Activated CD4-positive, alpha-beta T cell treated with anti-CD3 and anti-CD28 coated beads, Interleukin-2, amount 10 ng/mL, durations not matched to agents 7 days and 5 days (primary cell): ENCODE results near the gene KIR2DL4. TPM values are rescaled to one million over a fixed set of nuclear protein-coding genes. Genes with fewer than 3 reads are reported as not detected.
"Not testable (repeated sequence)": the region's sequence is repeated elsewhere in the genome, so short reads cannot be mapped to it uniquely, and the experiment has no call there.

Source experiments
- CTCF ChIA-PET: fragments of 350-600 bp; sonication (Branson Sonifier 250); formaldehyde crosslinking; loops from one replicate; lab custom pipeline; 2021; ENCODE audit warnings: antibody characterized with exemption; lab: Charles Lee
- POLR2A ChIA-PET: fragments of 350-600 bp; sonication (Branson Sonifier 250); formaldehyde crosslinking; loops from one replicate; lab custom pipeline; 2021; ENCODE audit warnings: antibody characterized with exemption; lab: Charles Lee
- DNase-seq: peaks from one replicate; pipeline ENCODE4 v3.0.0-alpha.2; 2020
- H3K27ac Mint-ChIP-seq: one replicate; pipeline ENCODE4 v1.8.0; 2021; ENCODE audit warnings: mild to moderate bottlenecking, moderate library complexity, mixed read lengths
- H3K27me3 Mint-ChIP-seq: one replicate; pipeline ENCODE4 v1.8.0; 2021; ENCODE audit warnings: mixed read lengths
- H3K36me3 Mint-ChIP-seq: one replicate; pipeline ENCODE4 v1.8.0; 2021; ENCODE audit warnings: low read depth, mixed read lengths
- H3K4me1 Mint-ChIP-seq: one replicate; pipeline ENCODE4 v1.8.0; 2021; ENCODE audit warnings: mixed read lengths
- H3K4me3 Mint-ChIP-seq: one replicate; pipeline ENCODE4 v1.8.0; 2021; ENCODE audit warnings: mild to moderate bottlenecking, moderate library complexity, mixed read lengths
- H3K9me3 Mint-ChIP-seq: one replicate; pipeline ENCODE4 v1.8.0; 2021; ENCODE audit warnings: mixed read lengths
- total RNA-seq, 2 experiments: library from RNA; stranded (reverse); gene quantifications; one replicate each; pipeline ENCODE4 v1.2.3, GENCODE V29; 2021

Gene KIR2DL4
- under 1 TPM in 1 of 2 experiments, not detected in 1; 0.30 TPM for total RNA-seq

- H3K27me3 Mint-ChIP-seq = peaks cover 2% of the 10 kb centered on the region
- H3K36me3 Mint-ChIP-seq = no peaks in the 10 kb centered on the region
- H3K27ac Mint-ChIP-seq = no peak within 1 kb of the TSS
- ChIA-PET POLR2A (no interaction called here), CTCF (no interaction called here)
- no peak for DNase-seq
- H3K9me3 Mint-ChIP-seq = no peaks in the 10 kb centered on the region
- no peaks in the 10 kb centered on the region for H3K4me1 Mint-ChIP-seq
- no peak within 1 kb of the TSS for H3K4me3 Mint-ChIP-seq
Measured at GRCh38 chr19:54803410-54803809, at the start of gene KIR2DL4. KIR2DL4 (plus strand) TSS chr19:54803610; CDS start chr19:54803652, 42 bp downstream.

- CTCF ChIA-PET, H3K27ac Mint-ChIP-seq, H3K4me3 Mint-ChIP-seq: not testable (repeated sequence)
Measured at GRCh38 chr19:54756204-54757110, 47.0 kb upstream of the KIR2DL4 start.

GRCh38 chr19:54758577-54758976 is 44.8 kb upstream of the KIR2DL4 start:
- H3K4me1 Mint-ChIP-seq, CTCF ChIA-PET: not testable (repeated sequence)

More at GRCh38 chr19:54756204-54757110, 47.0 kb upstream of the KIR2DL4 start:
- H3K9me3 Mint-ChIP-seq, DNase-seq, H3K27me3 Mint-ChIP-seq, POLR2A ChIA-PET, H3K4me1 Mint-ChIP-seq, H3K36me3 Mint-ChIP-seq: not testable (repeated sequence)

DNA sequence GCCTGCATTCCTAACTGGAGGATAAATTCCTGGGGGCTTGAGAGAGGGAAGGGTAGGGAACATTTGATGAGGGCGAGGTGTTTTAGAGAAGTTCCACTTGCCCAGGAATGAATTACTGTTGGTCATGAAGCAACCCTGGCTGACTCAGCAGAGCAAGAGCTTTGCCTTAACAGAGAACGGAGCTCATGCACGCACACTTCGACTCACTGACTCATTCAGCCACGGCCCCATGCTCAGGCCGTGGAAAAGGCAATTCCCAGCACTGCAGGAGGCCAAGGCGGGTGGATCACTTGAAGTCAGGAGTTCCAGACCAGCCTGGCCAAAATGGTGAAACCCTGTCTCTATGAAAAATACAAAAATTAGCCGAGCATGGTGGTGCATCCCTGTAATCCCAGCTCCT is 39.2 kb upstream of the KIR2DL4 start:
- CTCF ChIA-PET, H3K9me3 Mint-ChIP-seq, H3K4me3 Mint-ChIP-seq, DNase-seq, H3K27me3 Mint-ChIP-seq, H3K36me3 Mint-ChIP-seq, POLR2A ChIA-PET, H3K27ac Mint-ChIP-seq, H3K4me1 Mint-ChIP-seq: not testable (repeated sequence)

More at GRCh38 chr19:54758577-54758976, 44.8 kb upstream of the KIR2DL4 start:
- H3K4me3 Mint-ChIP-seq, H3K27ac Mint-ChIP-seq, H3K36me3 Mint-ChIP-seq, H3K27me3 Mint-ChIP-seq, POLR2A ChIA-PET, DNase-seq, H3K9me3 Mint-ChIP-seq: not testable (repeated sequence)

- DNase-seq, H3K27ac Mint-ChIP-seq, CTCF ChIA-PET, H3K27me3 Mint-ChIP-seq, H3K36me3 Mint-ChIP-seq, H3K4me1 Mint-ChIP-seq, H3K9me3 Mint-ChIP-seq, POLR2A ChIA-PET, H3K4me3 Mint-ChIP-seq: not testable (repeated sequence)
Measured at GRCh38 chr19:54766464-54766863, 36.9 kb upstream of the KIR2DL4 start.

DNA sequence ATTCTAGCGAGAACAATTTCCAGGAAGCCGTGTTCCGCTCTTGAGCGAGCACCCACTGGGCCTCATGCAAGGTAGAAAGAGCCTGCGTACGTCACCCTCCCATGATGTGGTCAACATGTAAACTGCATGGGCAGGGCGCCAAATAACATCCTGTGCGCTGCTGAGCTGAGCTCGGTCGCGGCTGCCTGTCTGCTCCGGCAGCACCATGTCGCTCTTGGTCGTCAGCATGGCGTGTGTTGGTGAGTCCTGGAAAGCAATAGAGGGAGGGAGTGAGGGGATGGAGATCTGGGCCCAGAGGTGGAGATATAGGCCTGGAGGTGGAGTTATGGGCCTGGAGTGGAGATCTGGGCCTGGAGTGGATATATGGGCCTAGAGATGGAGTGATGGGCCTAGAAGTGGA is 33.8 kb upstream of the KIR2DL4 start, which contains the start of gene KIR2DL1:
Gene KIR2DL1 (plus strand): TSS at position 148 of the 400 bp plus-strand sequence. CDS start 58 bp downstream, at position 206.
- DNase-seq, H3K9me3 Mint-ChIP-seq, H3K4me3 Mint-ChIP-seq, H3K36me3 Mint-ChIP-seq, H3K27me3 Mint-ChIP-seq, POLR2A ChIA-PET, H3K27ac Mint-ChIP-seq, CTCF ChIA-PET, H3K4me1 Mint-ChIP-seq: not testable (repeated sequence)

DNA sequence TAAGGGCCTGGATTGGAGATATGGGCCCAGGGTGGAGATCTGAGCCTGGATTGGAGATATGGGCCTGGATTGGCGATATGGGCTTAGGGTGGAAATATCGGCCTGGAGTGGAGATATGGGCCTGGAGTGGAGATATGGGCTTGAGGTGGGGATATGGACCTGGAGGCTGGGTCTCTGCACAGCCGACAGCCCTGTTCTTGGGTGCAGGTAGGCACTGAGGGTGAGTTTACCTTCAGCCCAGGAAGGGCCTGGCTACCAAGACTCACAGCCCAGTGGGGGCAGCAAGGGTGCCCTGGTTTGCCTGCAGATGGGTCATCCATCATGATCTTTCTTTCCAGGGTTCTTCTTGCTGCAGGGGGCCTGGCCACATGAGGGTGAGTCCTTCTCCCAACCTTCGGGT is 32.9 kb upstream of the KIR2DL4 start:
- CTCF ChIA-PET, H3K4me1 Mint-ChIP-seq: not testable (repeated sequence)

GRCh38 chr19:54771018-54771960 is 32.1 kb upstream of the KIR2DL4 start:
- H3K4me3 Mint-ChIP-seq, H3K27me3 Mint-ChIP-seq, POLR2A ChIA-PET, H3K36me3 Mint-ChIP-seq, H3K27ac Mint-ChIP-seq, DNase-seq, H3K4me1 Mint-ChIP-seq, H3K9me3 Mint-ChIP-seq, CTCF ChIA-PET: not testable (repeated sequence)

More for the DNA sequence above, 32.9 kb upstream of the KIR2DL4 start:
- DNase-seq, H3K27me3 Mint-ChIP-seq, H3K4me3 Mint-ChIP-seq, H3K36me3 Mint-ChIP-seq, H3K9me3 Mint-ChIP-seq, POLR2A ChIA-PET, H3K27ac Mint-ChIP-seq: not testable (repeated sequence)

- H3K4me1 Mint-ChIP-seq, H3K36me3 Mint-ChIP-seq, H3K27ac Mint-ChIP-seq, H3K9me3 Mint-ChIP-seq, POLR2A ChIA-PET, H3K4me3 Mint-ChIP-seq, H3K27me3 Mint-ChIP-seq, CTCF ChIA-PET, DNase-seq: not testable (repeated sequence)
Measured at GRCh38 chr19:54772666-54773065, 30.7 kb upstream of the KIR2DL4 start.

DNA sequence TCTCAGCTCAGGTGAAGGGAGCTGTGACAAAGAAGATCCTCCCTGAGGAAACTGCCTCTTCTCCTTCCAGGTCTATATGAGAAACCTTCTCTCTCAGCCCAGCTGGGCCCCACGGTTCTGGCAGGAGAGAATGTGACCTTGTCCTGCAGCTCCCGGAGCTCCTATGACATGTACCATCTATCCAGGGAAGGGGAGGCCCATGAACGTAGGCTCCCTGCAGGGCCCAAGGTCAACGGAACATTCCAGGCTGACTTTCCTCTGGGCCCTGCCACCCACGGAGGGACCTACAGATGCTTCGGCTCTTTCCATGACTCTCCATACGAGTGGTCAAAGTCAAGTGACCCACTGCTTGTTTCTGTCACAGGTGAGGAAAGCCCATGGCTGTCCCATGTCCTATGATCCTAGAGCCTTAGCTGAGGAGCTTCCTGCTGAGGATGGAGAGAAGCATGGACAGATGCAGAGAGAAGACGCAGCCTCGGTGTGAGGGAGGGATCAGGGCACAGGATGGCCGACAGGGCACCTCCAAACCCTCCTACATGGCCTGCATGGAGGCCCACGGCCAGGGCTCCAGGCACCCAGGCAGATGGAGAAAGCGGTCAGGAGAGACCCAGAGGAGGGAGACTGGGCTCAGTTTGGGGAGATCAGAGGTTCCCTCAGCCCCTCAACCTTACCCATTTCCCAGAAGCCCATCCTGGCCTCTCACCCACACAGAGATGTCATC is 28.2 kb upstream of the KIR2DL4 start:
- POLR2A ChIA-PET, H3K27me3 Mint-ChIP-seq, H3K27ac Mint-ChIP-seq, H3K36me3 Mint-ChIP-seq, H3K4me1 Mint-ChIP-seq, H3K4me3 Mint-ChIP-seq, DNase-seq, CTCF ChIA-PET, H3K9me3 Mint-ChIP-seq: not testable (repeated sequence)

GRCh38 chr19:54775830-54776229 is 27.6 kb upstream of the KIR2DL4 start:
- H3K27me3 Mint-ChIP-seq, H3K9me3 Mint-ChIP-seq, H3K4me3 Mint-ChIP-seq, H3K4me1 Mint-ChIP-seq, CTCF ChIA-PET, POLR2A ChIA-PET, H3K27ac Mint-ChIP-seq, H3K36me3 Mint-ChIP-seq, DNase-seq: not testable (repeated sequence)

DNA sequence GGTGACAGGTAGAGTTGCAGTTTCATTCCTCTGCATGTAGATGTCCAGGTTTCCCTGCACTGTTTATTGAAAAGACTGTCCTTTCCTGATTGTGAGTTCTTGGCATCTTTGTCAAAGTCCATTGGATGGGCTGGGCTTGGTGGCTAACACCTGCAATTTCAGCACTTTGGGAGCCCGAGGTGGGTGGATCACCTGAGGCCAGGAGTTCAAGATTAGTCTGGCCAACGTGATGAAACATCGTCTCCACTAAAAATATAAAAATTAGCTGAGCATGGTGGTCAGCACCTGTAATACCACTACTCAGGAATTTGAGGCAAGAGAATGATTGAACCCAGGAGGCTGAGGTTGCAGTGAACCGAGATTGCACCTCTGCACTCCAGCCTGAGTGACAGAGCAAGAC is 25.6 kb upstream of the KIR2DL4 start:
- H3K9me3 Mint-ChIP-seq, H3K27ac Mint-ChIP-seq, H3K4me1 Mint-ChIP-seq, POLR2A ChIA-PET, H3K36me3 Mint-ChIP-seq, CTCF ChIA-PET, H3K27me3 Mint-ChIP-seq, DNase-seq, H3K4me3 Mint-ChIP-seq: not testable (repeated sequence)
